Duodenal mucosa (tissue), 2 donors: ENCODE data around the gene MTG1.

Experiments
- H3K27ac ChIP-seq: one replicate; pipeline ENCODE4 v1.7.0; 2013; ENCODE audit warnings: low read depth, low read length
- H3K27me3 ChIP-seq, 2 donors: one replicate each; pipeline ENCODE4 v1.7.0; 2013; ENCODE audit warnings: low read length in 2 of 2, control low read depth in 1 of 2; ENCODE audit not compliant: insufficient read depth in 2 of 2, control insufficient read depth in 1 of 2
- H3K36me3 ChIP-seq, 2 donors: one replicate each; pipeline ENCODE4 v1.7.0; 2013; ENCODE audit warnings: low read length in 2 of 2, control low read depth in 1 of 2; ENCODE audit not compliant: insufficient read depth in 2 of 2, control insufficient read depth in 1 of 2
- H3K4me1 ChIP-seq, 2 donors: one replicate each; pipeline ENCODE4 v1.7.0; 2013; ENCODE audit warnings: low read length in 2 of 2, control low read depth in 1 of 2; ENCODE audit not compliant: insufficient read depth in 2 of 2, control insufficient read depth in 1 of 2
- H3K4me3 ChIP-seq, 2 donors: one replicate each; pipeline ENCODE4 v1.7.0; 2013; ENCODE audit warnings: low read length in 2 of 2, low read depth in 1 of 2
- H3K9ac ChIP-seq, 2 donors: one replicate each; pipeline ENCODE4 v1.7.0; 2013; ENCODE audit warnings: low read length in 2 of 2, low read depth in 1 of 2
- H3K9me3 ChIP-seq, 2 donors: one replicate each; pipeline ENCODE4 v1.7.0; 2013; ENCODE audit warnings: low read length in 2 of 2, control low read depth in 1 of 2; ENCODE audit not compliant: control insufficient read depth in 1 of 2

The MTG1 gene

GRCh38 chr10:133451346-133451745 lies 57.4 kb downstream of the MTG1 start:
- Histone ChIP-seq H3K9ac (no peak overlapping the region), H3K9me3 (peaks cover 14 to 26% of the 10 kb centered on the region in 2 donors), H3K4me3 (no peak overlapping the region), H3K36me3 (no peaks in the 10 kb centered on the region), H3K27me3 (no peaks in the 10 kb centered on the region), H3K4me1 (no peaks in the 10 kb centered on the region), H3K27ac (no peak overlapping the region)

- Histone ChIP-seq H3K27ac (no peak overlapping the region), H3K27me3 (no peaks in the 10 kb centered on the region), H3K9me3 (peaks cover 7 to 18% of the 10 kb centered on the region in 2 donors), H3K4me3 (no peak overlapping the region), H3K9ac (no peak overlapping the region), H3K36me3 (no peaks in the 10 kb centered on the region), H3K4me1 (no peaks in the 10 kb centered on the region)
Measured at GRCh38 chr10:133452453-133452852, 58.5 kb downstream of the MTG1 start.

- no peak within 1 kb of the TSS for H3K9ac ChIP-seq
- H3K4me3 ChIP-seq: no peak within 1 kb of the TSS
- H3K27ac ChIP-seq: no peak within 1 kb of the TSS
- H3K27me3 ChIP-seq: no peaks in the 10 kb centered on the region
- peaks cover 0 to 6% of the 10 kb centered on the region in 2 donors for H3K9me3 ChIP-seq
- no peaks in the 10 kb centered on the region for H3K4me1 ChIP-seq
- H3K36me3 ChIP-seq: no peaks in the 10 kb centered on the region
Measured at GRCh38 chr10:133453516-133454203, 59.7 kb downstream of the MTG1 start, which contains the start of gene SCART1. Gene SCART1, plus strand, starts transcription at chr10:133453945. Its CDS starts 53 bp downstream, at chr10:133453998.

- Histone ChIP-seq H3K36me3 (no peaks in the 10 kb centered on the region), H3K9ac (no peak overlapping the region), H3K9me3 (no peaks in the 10 kb centered on the region), H3K4me1 (no peaks in the 10 kb centered on the region), H3K27ac (no peak overlapping the region), H3K4me3 (no peak overlapping the region), H3K27me3 (no peaks in the 10 kb centered on the region)
Measured at GRCh38 chr10:133454204-133454893, 60.4 kb downstream of the MTG1 start.

GRCh38 chr10:133455196-133455595 lies 61.2 kb downstream of the MTG1 start:
- Histone ChIP-seq H3K9me3 (no peaks in the 10 kb centered on the region), H3K4me3 (no peak overlapping the region), H3K27ac (no peak overlapping the region), H3K4me1 (no peaks in the 10 kb centered on the region), H3K36me3 (no peaks in the 10 kb centered on the region), H3K27me3 (no peaks in the 10 kb centered on the region), H3K9ac (no peak overlapping the region)

- Histone ChIP-seq H3K9ac (no peak overlapping the region), H3K4me3 (no peak overlapping the region)
Measured at GRCh38 chr10:133455611-133456031, 61.7 kb downstream of the MTG1 start.

GRCh38 chr10:133456041-133456951 lies 62.3 kb downstream of the MTG1 start:
- Histone ChIP-seq H3K4me1 (no peaks in the 10 kb centered on the region), H3K36me3 (no peaks in the 10 kb centered on the region), H3K27me3 (no peaks in the 10 kb centered on the region), H3K4me3 (no peak overlapping the region), H3K27ac (no peak overlapping the region), H3K9me3 (no peaks in the 10 kb centered on the region), H3K9ac (no peak overlapping the region)

More at GRCh38 chr10:133455611-133456031, 61.7 kb downstream of the MTG1 start:
- Histone ChIP-seq H3K27ac (no peak overlapping the region), H3K36me3 (no peaks in the 10 kb centered on the region), H3K27me3 (no peaks in the 10 kb centered on the region), H3K9me3 (no peaks in the 10 kb centered on the region), H3K4me1 (no peaks in the 10 kb centered on the region)

- Histone ChIP-seq H3K4me1 (no peaks in the 10 kb centered on the region), H3K36me3 (no peaks in the 10 kb centered on the region), H3K9me3 (no peaks in the 10 kb centered on the region), H3K27ac (no peak overlapping the region), H3K4me3 (no peak overlapping the region), H3K9ac (no peak overlapping the region), H3K27me3 (no peaks in the 10 kb centered on the region)
Measured at GRCh38 chr10:133457100-133457841, 63.3 kb downstream of the MTG1 start.

GRCh38 chr10:133458021-133458709 lies 64.2 kb downstream of the MTG1 start:
- Histone ChIP-seq H3K4me3 (no peak overlapping the region), H3K36me3 (no peaks in the 10 kb centered on the region), H3K4me1 (no peaks in the 10 kb centered on the region), H3K9ac (no peak overlapping the region), H3K27ac (no peak overlapping the region), H3K27me3 (no peaks in the 10 kb centered on the region), H3K9me3 (no peaks in the 10 kb centered on the region)
